CD4-positive, CD25-positive, alpha-beta regulatory T cell (primary cell): ENCODE data around the gene DIP2C. TPM values are rescaled to one million over a fixed set of nuclear protein-coding genes. Genes with fewer than 3 reads are reported as not detected.

Experiments
- ATAC-seq, 2 donors: fragments of 150-1000 bp; cut with Tn5 transposase; one replicate each; pipeline ENCODE4 v1.10.0; 2021; ENCODE audit warnings: low read depth in 2 of 2, moderate number of reproducible peaks in 2 of 2, moderate library complexity in 1 of 2
- DNase-seq, 3 donors: peaks; one replicate each; pipeline versions ENCODE4 v3.0.0 to v3.0.0-alpha.2; 2012 to 2022; ENCODE audit warnings: mixed read lengths in 1 of 3
- H3K27ac ChIP-seq: one replicate; pipeline ENCODE4 v1.7.0; 2013; ENCODE audit warnings: mild to moderate bottlenecking, low read length; ENCODE audit not compliant: insufficient read depth, poor library complexity, severe bottlenecking
- H3K27me3 ChIP-seq: one replicate; pipeline ENCODE4 v1.7.0; 2013; ENCODE audit warnings: low read length; ENCODE audit not compliant: control insufficient read depth, insufficient read depth
- H3K36me3 ChIP-seq: one replicate; pipeline ENCODE4 v1.7.0; 2013; ENCODE audit warnings: mild to moderate bottlenecking, low read length, moderate library complexity; ENCODE audit not compliant: control insufficient read depth, insufficient read depth
- H3K4me1 ChIP-seq: 2 replicates; pipeline ENCODE4 v1.7.0; 2013; ENCODE audit warnings: mild to moderate bottlenecking, low read length; ENCODE audit not compliant: insufficient read depth, control insufficient read depth, poor library complexity, severe bottlenecking
- H3K4me3 ChIP-seq: one replicate; pipeline ENCODE4 v1.7.0; 2013; ENCODE audit warnings: low read depth, mild to moderate bottlenecking, low read length, moderate library complexity
- H3K9me3 ChIP-seq, 2 experiments: 1 replicate in 1 of 2; 2 replicates in 1 of 2; pipeline ENCODE4 v1.7.0; 2013; ENCODE audit warnings: low read length in 2 of 2, mild to moderate bottlenecking in 1 of 2, moderate library complexity in 1 of 2; ENCODE audit not compliant: control insufficient read depth in 2 of 2
- H3K27ac Mint-ChIP-seq, 3 donors: one replicate each; pipeline ENCODE4 v1.8.0; 2020 to 2022; ENCODE audit warnings: mild to moderate bottlenecking in 3 of 3, mixed read lengths in 3 of 3, moderate library complexity in 2 of 3
- H3K27me3 Mint-ChIP-seq: one replicate; pipeline ENCODE4 v1.8.0; 2022; ENCODE audit warnings: mild to moderate bottlenecking, mixed read lengths
- H3K36me3 Mint-ChIP-seq: one replicate; pipeline ENCODE4 v1.8.0; 2020; ENCODE audit warnings: mixed read lengths
- H3K4me1 Mint-ChIP-seq, 4 donors: one replicate each; pipeline ENCODE4 v1.8.0; 2020 to 2022; ENCODE audit warnings: mixed read lengths in 4 of 4, mild to moderate bottlenecking in 1 of 4
- H3K4me3 Mint-ChIP-seq, 4 donors: one replicate each; pipeline ENCODE4 v1.8.0; 2020 to 2022; ENCODE audit warnings: mild to moderate bottlenecking in 4 of 4, mixed read lengths in 4 of 4, moderate library complexity in 3 of 4
- H3K9me3 Mint-ChIP-seq, 7 donors: one replicate each; pipeline ENCODE4 v1.8.0; 2020 to 2022; ENCODE audit warnings: mixed read lengths in 7 of 7, mild to moderate bottlenecking in 3 of 7, moderate library complexity in 2 of 7
- polyA plus RNA-seq, 4 donors: library from polyadenylated mRNA; unstranded; fragments of 300-500 nt; fragmentation: Illumina TruSeq; gene quantifications; one replicate each; pipeline ENCODE4 v1.2.3, GENCODE V29; 2021
- total RNA-seq: library from RNA; stranded (reverse); gene quantifications from one replicate; pipeline ENCODE4 v1.2.3, GENCODE V29; 2022

Gene DIP2C
- total and polyA plus RNA-seq, 5 donors from 2014 or later, result 0.47 to 4.1 (median 0.54) TPM

DNA sequence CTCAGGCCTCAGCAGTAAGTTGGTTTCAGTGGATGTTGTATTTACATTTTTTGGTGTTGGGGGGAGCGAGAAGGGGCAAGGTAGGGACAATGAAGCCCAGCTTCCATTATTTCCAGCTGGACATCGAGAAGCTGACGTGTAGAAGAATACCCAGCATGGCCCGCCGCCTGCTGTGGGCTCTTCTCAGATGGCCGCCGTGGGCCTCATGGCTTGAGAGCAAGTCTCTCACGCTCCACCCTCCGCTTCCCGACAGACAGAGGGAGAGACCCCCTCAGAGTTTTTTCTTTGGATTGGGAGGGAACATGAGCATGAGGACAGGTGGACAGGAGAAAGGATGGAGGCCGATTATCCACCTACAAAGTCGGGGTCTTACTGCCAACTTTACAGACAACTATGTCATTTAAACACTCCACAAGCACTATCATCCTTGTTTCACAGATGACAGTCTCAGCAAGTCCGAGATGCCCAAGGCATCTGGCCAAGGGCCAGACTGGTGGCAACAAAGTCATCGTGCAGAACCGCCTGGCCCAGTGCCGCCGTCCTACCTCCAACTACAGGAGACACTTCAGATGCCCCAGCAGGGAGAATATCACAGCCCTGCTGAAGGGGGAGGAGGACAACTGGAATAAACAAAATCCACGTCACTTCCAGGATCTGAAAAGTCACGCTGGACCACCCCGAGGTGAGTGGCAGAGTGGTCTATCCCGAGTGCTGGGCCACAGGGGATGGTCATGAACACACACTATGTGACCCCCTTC is 195.9 kb downstream of the DIP2C start:
- Histone ChIP-seq H3K27me3 (no peaks in the 10 kb centered on the region), H3K4me1 (no peaks in the 10 kb centered on the region), H3K27ac (no peak overlapping the region), H3K9me3 (no peaks in the 10 kb centered on the region), H3K36me3 (no peaks in the 10 kb centered on the region), H3K4me3 (no peak overlapping the region)
- no peak overlapping the region for H3K4me3 Mint-ChIP-seq
- no peaks in the 10 kb centered on the region for H3K4me1 Mint-ChIP-seq
- ATAC-seq (no peak), DNase-seq (no peak)
- peaks cover 10% of the 10 kb centered on the region for H3K27me3 Mint-ChIP-seq
- peaks cover 0 to 2% (median 0%) of the 10 kb centered on the region in 7 donors for H3K9me3 Mint-ChIP-seq
- H3K36me3 Mint-ChIP-seq, result no peaks in the 10 kb centered on the region
- peak overlapping the region in 1 of 3 donors; percentile 34 for H3K27ac Mint-ChIP-seq

DNA sequence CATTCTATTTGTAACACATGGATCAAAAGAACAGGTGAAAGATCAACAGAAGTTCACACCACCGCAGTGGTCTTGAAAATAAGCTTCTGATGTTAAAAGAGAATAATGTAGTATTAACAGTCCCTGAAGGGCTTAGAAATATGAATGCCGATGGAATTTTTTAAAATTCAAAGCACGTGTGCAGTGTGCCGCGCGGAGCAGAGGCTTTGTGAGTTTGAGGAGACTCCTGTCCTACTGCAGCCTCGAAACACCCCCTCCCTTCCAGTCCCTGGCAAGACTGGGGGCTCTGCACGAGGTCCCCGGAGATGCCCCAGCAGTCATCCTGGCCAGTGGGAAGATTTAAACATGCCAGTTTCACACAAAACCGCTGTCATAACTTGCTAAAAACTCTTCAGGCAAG is 196.6 kb downstream of the DIP2C start:
- Histone ChIP-seq H3K36me3 (no peaks in the 10 kb centered on the region), H3K27me3 (no peaks in the 10 kb centered on the region), H3K4me1 (no peaks in the 10 kb centered on the region), H3K27ac (no peak overlapping the region), H3K9me3 (no peaks in the 10 kb centered on the region), H3K4me3 (no peak overlapping the region)
- DNase-seq (no peak), ATAC-seq (no peak)
- peaks cover 10% of the 10 kb centered on the region for H3K27me3 Mint-ChIP-seq
- no peak overlapping the region for H3K4me3 Mint-ChIP-seq
- H3K36me3 Mint-ChIP-seq, result no peaks in the 10 kb centered on the region
- H3K27ac Mint-ChIP-seq, result no peak overlapping the region
- peaks cover 0 to 2% (median 0%) of the 10 kb centered on the region in 7 donors for H3K9me3 Mint-ChIP-seq
- no peaks in the 10 kb centered on the region for H3K4me1 Mint-ChIP-seq

DNA sequence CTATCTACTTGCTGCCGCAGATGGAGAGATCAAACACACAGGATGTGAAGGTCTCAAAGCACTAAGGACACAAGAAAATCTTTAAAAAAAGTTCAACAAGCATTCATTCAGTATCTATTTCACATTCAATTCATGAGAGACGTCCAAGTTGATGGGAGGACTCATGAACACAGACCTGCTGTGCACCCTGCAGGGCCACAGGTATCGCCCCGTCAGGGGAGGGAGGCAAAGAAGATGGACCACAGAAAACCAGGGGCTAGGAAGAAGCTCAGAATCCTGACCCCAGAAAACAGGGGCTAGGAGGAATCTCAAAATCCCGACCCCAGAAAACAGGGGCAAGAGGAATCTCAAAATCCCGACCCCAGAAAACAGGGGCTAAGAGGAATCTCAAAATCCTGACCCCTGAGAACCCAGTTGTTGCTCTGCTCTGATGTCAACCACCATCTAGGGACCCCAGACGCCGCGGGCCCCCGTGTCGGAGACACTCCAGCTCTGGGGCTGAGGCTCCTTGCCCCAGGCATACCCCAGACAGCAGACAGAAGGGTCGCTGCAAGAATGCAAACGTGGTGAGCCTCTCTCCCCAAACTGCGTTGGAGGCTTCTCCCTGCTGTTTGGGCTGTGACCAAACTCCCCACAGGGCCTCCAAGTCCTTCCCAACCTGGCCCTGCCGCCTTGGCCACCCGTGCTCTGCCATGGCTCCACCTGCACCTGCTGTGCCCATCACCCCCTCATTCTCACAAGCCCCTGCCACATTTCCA is 197.6 kb downstream of the DIP2C start:
- Histone ChIP-seq H3K27me3 (no peaks in the 10 kb centered on the region), H3K4me1 (no peaks in the 10 kb centered on the region), H3K27ac (no peak overlapping the region), H3K36me3 (no peaks in the 10 kb centered on the region), H3K4me3 (no peak overlapping the region), H3K9me3 (no peaks in the 10 kb centered on the region)
- Mint-ChIP-seq H3K36me3 (no peaks in the 10 kb centered on the region), H3K27ac (no peak overlapping the region), H3K4me3 (no peak overlapping the region), H3K4me1 (no peaks in the 10 kb centered on the region), H3K27me3 (peaks cover 16% of the 10 kb centered on the region), H3K9me3 (peaks cover 0 to 2% (median 0%) of the 10 kb centered on the region in 7 donors)
- ATAC-seq (no peak), DNase-seq (no peak)

DNA sequence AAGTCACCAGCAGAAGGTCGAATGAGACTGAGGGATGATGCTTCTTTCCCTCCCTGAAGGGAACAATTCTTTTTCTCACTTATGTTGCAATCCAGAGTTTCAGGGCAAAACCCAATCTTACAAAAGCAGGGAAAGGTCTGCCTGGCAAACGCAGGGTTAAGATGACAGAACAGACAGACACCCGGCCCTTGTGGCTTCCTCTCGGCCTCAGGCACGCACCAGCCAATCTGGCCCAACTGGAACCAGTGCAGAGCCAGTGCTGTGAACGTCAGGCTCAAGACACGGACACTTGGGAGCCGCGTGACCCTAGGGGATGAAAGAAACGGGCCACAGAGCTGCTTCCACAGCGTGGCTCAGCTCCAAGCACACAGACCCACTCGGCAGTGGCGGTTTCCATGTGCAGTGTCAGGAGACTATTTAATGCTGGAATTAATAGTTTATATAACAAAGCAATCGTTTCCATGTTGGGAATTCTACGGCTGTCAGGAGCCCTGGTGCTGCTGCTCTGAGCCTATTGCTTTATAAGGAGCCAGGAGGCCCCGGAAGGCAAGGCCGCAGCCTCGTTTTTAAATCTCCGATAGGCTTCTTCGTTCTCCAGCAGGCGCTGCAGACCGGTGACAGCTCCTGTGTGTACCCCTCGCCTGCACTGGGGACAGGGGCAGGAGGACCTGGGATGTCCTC is 198.4 kb downstream of the DIP2C start:
- Histone ChIP-seq H3K36me3 (no peaks in the 10 kb centered on the region), H3K4me1 (no peaks in the 10 kb centered on the region), H3K27me3 (no peaks in the 10 kb centered on the region), H3K4me3 (no peak overlapping the region), H3K27ac (no peak overlapping the region), H3K9me3 (no peaks in the 10 kb centered on the region)
- H3K9me3 Mint-ChIP-seq, result peaks cover 0 to 2% (median 0%) of the 10 kb centered on the region in 7 donors
- H3K36me3 Mint-ChIP-seq, result no peaks in the 10 kb centered on the region
- H3K4me1 Mint-ChIP-seq, result peaks cover 0 to 2% (median under 1%) of the 10 kb centered on the region in 4 donors
- no peak overlapping the region for H3K27ac Mint-ChIP-seq
- DNase-seq, result no peak
- no peak for ATAC-seq
- H3K27me3 Mint-ChIP-seq, result peaks cover 16% of the 10 kb centered on the region
- no peak overlapping the region for H3K4me3 Mint-ChIP-seq

DNA sequence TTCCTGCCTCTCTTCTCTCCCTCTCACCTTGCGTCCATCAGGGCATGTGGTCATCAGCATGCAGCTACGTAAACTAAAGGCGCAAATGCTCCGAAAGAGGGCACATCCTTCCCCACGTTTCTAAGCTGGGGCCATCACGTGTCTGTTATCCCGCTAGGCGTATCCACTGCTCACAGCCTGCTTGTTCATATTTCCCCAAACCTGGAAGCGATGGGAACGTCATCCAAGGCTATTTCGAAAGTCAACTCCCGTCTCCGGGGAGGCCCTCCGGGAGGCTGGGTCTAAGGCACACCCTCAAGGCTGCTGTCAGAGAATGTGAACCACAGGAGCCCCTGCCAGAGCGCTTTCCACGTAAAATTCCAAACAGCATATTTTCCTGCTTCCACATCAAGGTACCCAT is 199.2 kb downstream of the DIP2C start:
- no peaks in the 10 kb centered on the region for H3K4me1 ChIP-seq
- peaks cover 0 to 8% (median 2%) of the 10 kb centered on the region in 4 donors for H3K4me1 Mint-ChIP-seq
- DNase-seq (no peak), ATAC-seq (no peak)
- no peak overlapping the region for H3K27ac ChIP-seq
- H3K4me3 ChIP-seq, result no peak overlapping the region
- no peaks in the 10 kb centered on the region for H3K36me3 Mint-ChIP-seq
- H3K36me3 ChIP-seq, result no peaks in the 10 kb centered on the region
- peak overlapping the region in 1 of 3 donors; percentile 38 for H3K27ac Mint-ChIP-seq
- no peaks in the 10 kb centered on the region for H3K27me3 ChIP-seq
- peaks cover 0 to 2% (median 0%) of the 10 kb centered on the region in 7 donors for H3K9me3 Mint-ChIP-seq
- no peaks in the 10 kb centered on the region for H3K9me3 ChIP-seq
- H3K4me3 Mint-ChIP-seq, result no peak overlapping the region
- peaks cover 16% of the 10 kb centered on the region for H3K27me3 Mint-ChIP-seq

DNA sequence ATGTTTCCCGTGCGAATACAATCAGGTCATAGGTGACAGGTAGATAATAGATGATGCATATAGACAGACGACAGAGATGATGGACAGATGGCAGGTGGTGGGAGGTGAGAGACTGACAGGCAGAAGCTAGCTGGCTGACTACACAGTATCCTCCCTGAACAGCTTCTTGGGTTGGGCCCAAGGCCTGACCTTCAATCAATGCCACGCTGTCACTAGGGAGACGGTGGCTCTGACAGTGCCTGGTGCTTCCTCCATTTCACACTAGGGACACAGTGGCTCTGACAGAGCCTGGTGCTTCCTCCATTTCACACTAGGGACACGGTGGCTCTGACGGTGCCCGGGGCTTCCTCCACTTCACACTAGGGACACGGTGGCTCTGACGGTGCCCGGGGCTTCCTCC is 200.1 kb downstream of the DIP2C start:
- Histone ChIP-seq H3K9me3 (no peaks in the 10 kb centered on the region), H3K4me3 (no peak overlapping the region), H3K27ac (no peak overlapping the region), H3K36me3 (no peaks in the 10 kb centered on the region), H3K27me3 (no peaks in the 10 kb centered on the region), H3K4me1 (no peaks in the 10 kb centered on the region)
- Mint-ChIP-seq H3K27ac (no peak overlapping the region), H3K4me1 (peaks cover 0 to 14% (median 3%) of the 10 kb centered on the region in 4 donors), H3K27me3 (peaks cover 13% of the 10 kb centered on the region), H3K36me3 (no peaks in the 10 kb centered on the region), H3K4me3 (no peak overlapping the region), H3K9me3 (peaks cover 0 to 2% (median 0%) of the 10 kb centered on the region in 7 donors)
- ATAC-seq, result no peak
- DNase-seq, result no peak

DNA sequence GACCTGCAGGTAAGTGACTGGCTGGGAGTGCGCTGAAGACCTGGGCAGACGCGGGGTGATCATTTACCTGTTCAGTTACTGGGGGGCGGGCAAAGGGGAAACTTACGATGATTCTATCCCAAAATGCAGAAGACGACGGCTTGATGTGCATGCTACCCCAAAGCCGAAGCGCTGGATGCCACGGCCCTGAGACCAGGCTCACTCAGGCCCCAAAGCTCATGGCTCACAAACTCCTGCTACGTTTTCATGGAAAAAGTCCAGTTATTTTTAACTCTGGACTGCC is 200.6 kb downstream of the DIP2C start:
- no peaks in the 10 kb centered on the region for H3K27me3 ChIP-seq
- H3K4me3 ChIP-seq, result no peak overlapping the region
- H3K4me1 ChIP-seq, result no peaks in the 10 kb centered on the region
- Mint-ChIP-seq H3K27me3 (peaks cover 10% of the 10 kb centered on the region), H3K9me3 (peaks cover 0 to 2% (median 0%) of the 10 kb centered on the region in 7 donors), H3K4me3 (no peak overlapping the region), H3K4me1 (peaks cover 0 to 18% (median 7%) of the 10 kb centered on the region in 4 donors), H3K36me3 (no peaks in the 10 kb centered on the region), H3K27ac (no peak overlapping the region)
- H3K36me3 ChIP-seq, result no peaks in the 10 kb centered on the region
- ATAC-seq (no peak), DNase-seq (no peak)
- H3K27ac ChIP-seq, result no peak overlapping the region
- no peaks in the 10 kb centered on the region for H3K9me3 ChIP-seq
